HepG2 (cell line): Measurements from ENCODE around the gene PP2D1. TPM values are rescaled to one million over a fixed set of nuclear protein-coding genes. Genes with fewer than 3 reads are reported as not detected.

Source experiments
- ASH2L ChIP-seq: fragments of 300-600, 200-600 bp; sonication (generic); IDR thresholded peaks from 2 replicates; pipeline ENCODE4 v1.7.0; 2017; ENCODE audit warnings: low read depth, mild to moderate bottlenecking, moderate library complexity, mixed read lengths, low read length; ENCODE audit not compliant: insufficient read length
- JUN ChIP-seq: sonication (generic); formaldehyde crosslinking; IDR thresholded peaks from 2 replicates; pipeline ENCODE4 v1.4.0; 2020; ENCODE audit warnings: mild to moderate bottlenecking, missing genetic modification reagents
- PCBP2 ChIP-seq: fragments of 200-400 bp; formaldehyde crosslinking; optimal IDR thresholded peaks from 2 replicates; pipeline ENCODE3; 2018; ENCODE audit warnings: low read length, low read depth; ENCODE audit not compliant: poor library complexity, severe bottlenecking
- PHF20 ChIP-seq: sonication (generic); formaldehyde crosslinking; IDR thresholded peaks from 2 replicates; pipeline ENCODE4 v1.5.0; 2020; ENCODE audit warnings: mild to moderate bottlenecking, missing genetic modification reagents
- RARG ChIP-seq: sonication (generic); formaldehyde crosslinking; IDR thresholded peaks from 2 replicates; pipeline ENCODE4 v1.4.0; 2020; ENCODE audit warnings: low read depth, mild to moderate bottlenecking, missing genetic modification reagents
- REL ChIP-seq: sonication (generic); formaldehyde crosslinking; conservative IDR thresholded peaks from 2 replicates; pipeline ENCODE4 v1.8.0; 2022; ENCODE audit warnings: mild to moderate bottlenecking, missing genetic modification reagents, moderate library complexity
- REPIN1 ChIP-seq: sonication (generic); formaldehyde crosslinking; IDR thresholded peaks from 2 replicates; pipeline ENCODE4 v1.8.0; 2022; ENCODE audit warnings: missing genetic modification reagents, low read depth, mild to moderate bottlenecking, borderline replicate concordance
- RFX5 ChIP-seq: IDR thresholded peaks from 2 replicates; pipeline ENCODE4 v1.6.1; 2011; ENCODE audit warnings: low read depth, low read length, improper control_type of control experiment
- SAFB2 ChIP-seq: sonication (generic); formaldehyde crosslinking; IDR thresholded peaks from 2 replicates; pipeline ENCODE4 v1.5.1; 2020; ENCODE audit warnings: missing genetic modification reagents, low read depth, mild to moderate bottlenecking, borderline replicate concordance
- SAP130 ChIP-seq: IDR thresholded peaks from 2 replicates; pipeline ENCODE4 v1.6.1; 2016; ENCODE audit warnings: low read depth
- SETDB1 ChIP-seq: sonication (generic); formaldehyde crosslinking; IDR thresholded peaks from 2 replicates; pipeline ENCODE4 v1.5.1; 2020; ENCODE audit warnings: missing genetic modification reagents, mild to moderate bottlenecking, borderline replicate concordance
- TARDBP ChIP-seq: sonication (generic); formaldehyde crosslinking; IDR thresholded peaks from 2 replicates; pipeline ENCODE4 v1.8.0; 2022; ENCODE audit warnings: mild to moderate bottlenecking, missing genetic modification reagents
- TEAD3 ChIP-seq: optimal IDR thresholded peaks from 2 replicates; pipeline ENCODE3; 2016; ENCODE audit warnings: borderline replicate concordance
- TERF1 ChIP-seq: sonication (generic); formaldehyde crosslinking; IDR thresholded peaks from 2 replicates; pipeline ENCODE4 v1.8.0; 2022; ENCODE audit warnings: mild to moderate bottlenecking, missing genetic modification reagents, moderate library complexity
- USF2 ChIP-seq, 2 experiments: sonication (generic) in 1 of 2; formaldehyde crosslinking in 1 of 2; IDR thresholded peaks; 2 replicates each; pipeline versions ENCODE4 v1.5.1 to v1.6.1; 2011 to 2020; ENCODE audit warnings: borderline replicate concordance in 1 of 2, low read depth in 1 of 2, low read length in 1 of 2, mild to moderate bottlenecking in 1 of 2, missing genetic modification reagents in 1 of 2, moderate library complexity in 1 of 2
- ZNF17 ChIP-seq: sonication (generic); formaldehyde crosslinking; IDR thresholded peaks from 2 replicates; pipeline ENCODE4 v1.5.0; 2020; ENCODE audit warnings: mild to moderate bottlenecking, missing genetic modification reagents
- ZNF343 ChIP-seq: sonication (generic); formaldehyde crosslinking; IDR thresholded peaks from 2 replicates; pipeline ENCODE4 v1.4.0; 2020; ENCODE audit warnings: mild to moderate bottlenecking, missing genetic modification reagents
- ZNF687 ChIP-seq: sonication (generic); formaldehyde crosslinking; IDR thresholded peaks from 2 replicates; pipeline ENCODE4 v1.5.1; 2020; ENCODE audit warnings: mild to moderate bottlenecking, missing genetic modification reagents, moderate library complexity
- ZNF816 ChIP-seq: sonication (generic); formaldehyde crosslinking; IDR thresholded peaks from 2 replicates; pipeline ENCODE4 v1.8.0; 2022; ENCODE audit warnings: missing genetic modification reagents, mild to moderate bottlenecking, borderline replicate concordance
- ZNF883 ChIP-seq: sonication (generic); formaldehyde crosslinking; IDR thresholded peaks from 2 replicates; pipeline ENCODE4 v1.5.1; 2020; ENCODE audit warnings: mild to moderate bottlenecking, missing genetic modification reagents; ENCODE audit errors: not compliant biosample characterization
- ZNF891 ChIP-seq: sonication (generic); formaldehyde crosslinking; IDR thresholded peaks from 2 replicates; pipeline ENCODE4 v1.5.0; 2020; ENCODE audit warnings: mild to moderate bottlenecking, missing genetic modification reagents
- ZSCAN25 ChIP-seq: sonication (generic); formaldehyde crosslinking; IDR thresholded peaks from 2 replicates; pipeline ENCODE4 v1.8.0; 2022; ENCODE audit warnings: mild to moderate bottlenecking, missing genetic modification reagents
- polyA plus RNA-seq, 8 experiments: library from polyadenylated mRNA; depleted of rRNA in 3 of 8; stranded (reverse) in 7 of 8; unstranded in 1 of 8; fragments of >200 nt; fragmentation: Illumina TruSeq in 4 of 8; extraction: Trizol in 4 of 8; gene quantifications; 2 replicates each; pipeline versions ENCODE4 v1.2.1 to v1.2.3, GENCODE V29; 2011 to 2016; ENCODE audit warnings: low read depth in 4 of 8, missing spikeins in 1 of 8, mixed read lengths in 1 of 8; ENCODE audit not compliant: insufficient read depth in 1 of 8
- total RNA-seq, 5 experiments: library from RNA; depleted of rRNA; stranded (reverse); fragments of >200 nt; fragmentation: Illumina TruSeq; extraction: Trizol; gene quantifications; 2 replicates each; pipeline ENCODE4 v1.2.3, GENCODE V29; 2016; ENCODE audit warnings: low read depth in 1 of 5

The PP2D1 gene
- total and polyA plus RNA-seq, 2 of the 13 experiments (the other 11 are each of a cell fraction or from before 2014, with no cell fraction given): not detected

- peak; percentile 6; the same call in 1 of the 2 replicates for TF ChIP-seq ZSCAN25 (CRISPR knock-in tag)
- TF ChIP-seq ZNF891 (CRISPR knock-in tag): peak; percentile 88
- TF ChIP-seq ASH2L: peak; percentile 30
- no peak for TF ChIP-seq JUN (CRISPR knock-in tag)
- no peak for TF ChIP-seq PCBP2
- no peak; the same call in 1 of the 2 replicates for TF ChIP-seq RARG (CRISPR knock-in tag)
- no peak for TF ChIP-seq RFX5
- no peak for TF ChIP-seq TERF1 (CRISPR knock-in tag)
- TF ChIP-seq SAFB2: 0 out of 2 replicates have a peak, but pooled peaks have one; percentile 6
- no peak for TF ChIP-seq PHF20 (CRISPR knock-in tag)
- TF ChIP-seq ZNF687: peak; percentile 56
- no peak for TF ChIP-seq TEAD3 (CRISPR knock-in tag)
- TF ChIP-seq ZNF343 (CRISPR knock-in tag): no peak
- TF ChIP-seq ZNF816 (CRISPR knock-in tag): peak; percentile 73; the same call in 1 of the 2 replicates
- peak; percentile 30; the same call in 1 of the 2 replicates for TF ChIP-seq REPIN1 (CRISPR knock-in tag)
- peak; percentile 44 for TF ChIP-seq SAP130 (CRISPR knock-in tag)
- no peak for TF ChIP-seq REL
- no peak for TF ChIP-seq USF2 (IDR thresholded peaks at IDR 0.05; ENCODE audit: low read depth, low read length)
- TF ChIP-seq USF2 (CRISPR knock-in tag; IDR thresholded peaks at IDR 0.05; ENCODE audit: borderline replicate concordance): no peak
- TF ChIP-seq ZNF883: peak; percentile 89
- TF ChIP-seq SETDB1 (CRISPR knock-in tag): no peak
- TF ChIP-seq ZNF17 (CRISPR knock-in tag): no peak
- no peak for TF ChIP-seq TARDBP (CRISPR knock-in tag)
These were observed 64.4 kb downstream of the PP2D1 start (continued) for GRCh38 chr3:19947549-19948225.
